ENCODE results near the gene SNX9.
"Not testable (repeated sequence)": the region's sequence is repeated elsewhere in the genome, so short reads cannot be mapped to it uniquely, and the experiment has no call there.

SNX9 gene

GRCh38 chr6:157937916-157938315, 114.9 kb downstream of the SNX9 start:
- DNase-seq (ENCODE audit: low read depth): no peak
- TF ChIP-seq, protein P1, sequence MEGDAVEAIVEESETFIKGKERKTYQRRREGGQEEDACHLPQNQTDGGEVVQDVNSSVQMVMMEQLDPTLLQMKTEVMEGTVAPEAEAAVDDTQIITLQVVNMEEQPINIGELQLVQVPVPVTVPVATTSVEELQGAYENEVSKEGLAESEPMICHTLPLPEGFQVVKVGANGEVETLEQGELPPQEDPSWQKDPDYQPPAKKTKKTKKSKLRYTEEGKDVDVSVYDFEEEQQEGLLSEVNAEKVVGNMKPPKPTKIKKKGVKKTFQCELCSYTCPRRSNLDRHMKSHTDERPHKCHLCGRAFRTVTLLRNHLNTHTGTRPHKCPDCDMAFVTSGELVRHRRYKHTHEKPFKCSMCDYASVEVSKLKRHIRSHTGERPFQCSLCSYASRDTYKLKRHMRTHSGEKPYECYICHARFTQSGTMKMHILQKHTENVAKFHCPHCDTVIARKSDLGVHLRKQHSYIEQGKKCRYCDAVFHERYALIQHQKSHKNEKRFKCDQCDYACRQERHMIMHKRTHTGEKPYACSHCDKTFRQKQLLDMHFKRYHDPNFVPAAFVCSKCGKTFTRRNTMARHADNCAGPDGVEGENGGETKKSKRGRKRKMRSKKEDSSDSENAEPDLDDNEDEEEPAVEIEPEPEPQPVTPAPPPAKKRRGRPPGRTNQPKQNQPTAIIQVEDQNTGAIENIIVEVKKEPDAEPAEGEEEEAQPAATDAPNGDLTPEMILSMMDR (IDR thresholded peaks at IDR 0.05; ENCODE audit: low read depth, low read length, missing control alignments): no peak
- no peak overlapping the region for H3K4me3 ChIP-seq (ENCODE audit: low read depth, low read length)

GRCh38 chr6:157940375-157941036, 117.5 kb downstream of the SNX9 start:
- H3K4me3 ChIP-seq (ENCODE audit: low read depth, low read length); DNase-seq (ENCODE audit: low read depth): not testable (repeated sequence)

GRCh38 chr6:157941101-157941863, 118.2 kb downstream of the SNX9 start:
- TF ChIP-seq, protein P1 (IDR thresholded peaks at IDR 0.05; ENCODE audit: low read depth, low read length, missing control alignments): no peak
- H3K4me3 ChIP-seq (ENCODE audit: low read depth, low read length): no peak overlapping the region
- DNase-seq (ENCODE audit: low read depth): no peak

GRCh38 chr6:157942351-157942750, 119.3 kb downstream of the SNX9 start:
- DNase-seq (ENCODE audit: low read depth): no peak
- TF ChIP-seq, protein P1 (IDR thresholded peaks at IDR 0.05; ENCODE audit: low read depth, low read length, missing control alignments): no peak
- no peak overlapping the region for H3K4me3 ChIP-seq (ENCODE audit: low read depth, low read length)

GRCh38 chr6:157943249-157943963, 120.4 kb downstream of the SNX9 start:
- no peak for DNase-seq (ENCODE audit: low read depth)
- TF ChIP-seq, protein P1 (IDR thresholded peaks at IDR 0.05; ENCODE audit: low read depth, low read length, missing control alignments): no peak
- no peak overlapping the region for H3K4me3 ChIP-seq (ENCODE audit: low read depth, low read length)

- TF ChIP-seq, protein P1 (IDR thresholded peaks at IDR 0.05; ENCODE audit: low read depth, low read length, missing control alignments): no peak
- DNase-seq (ENCODE audit: low read depth): no peak
- no peak overlapping the region for H3K4me3 ChIP-seq (ENCODE audit: low read depth, low read length)
These were observed 120.9 kb downstream of the SNX9 start for GRCh38 chr6:157943964-157944283.
